Measurements from ENCODE around the gene PANK4.

- TF ChIP-seq CTCF (IDR thresholded peaks at IDR 0.05) (no peak), POLR2A (IDR thresholded peaks at IDR 0.05) (no peak)
Measured at GRCh38 chr1:2493218-2493617, 33.2 kb downstream of the PANK4 start.

All from Peyer's patch (tissue), 4 donors.